Stimulated activated naive CD8-positive, alpha-beta T cell treated with anti-CD3 and anti-CD28 coated beads, Interleukin-15, Interleukin-2, amounts not matched to agents 100 U/mL and 50 U/mL, for 24 hours (primary cell): ENCODE results near the gene MRO.
"Not testable (repeated sequence)": the region's sequence is repeated elsewhere in the genome, so short reads cannot be mapped to it uniquely, and the experiment has no call there.

ENCODE experiments used
- ATAC-seq: fragments of 150-1000 bp; cut with Tn5 transposase; one replicate; pipeline ENCODE4 v1.10.0; 2021
- DNase-seq: peaks from one replicate; pipeline ENCODE4 v3.0.0; 2021

Gene MRO

DNA sequence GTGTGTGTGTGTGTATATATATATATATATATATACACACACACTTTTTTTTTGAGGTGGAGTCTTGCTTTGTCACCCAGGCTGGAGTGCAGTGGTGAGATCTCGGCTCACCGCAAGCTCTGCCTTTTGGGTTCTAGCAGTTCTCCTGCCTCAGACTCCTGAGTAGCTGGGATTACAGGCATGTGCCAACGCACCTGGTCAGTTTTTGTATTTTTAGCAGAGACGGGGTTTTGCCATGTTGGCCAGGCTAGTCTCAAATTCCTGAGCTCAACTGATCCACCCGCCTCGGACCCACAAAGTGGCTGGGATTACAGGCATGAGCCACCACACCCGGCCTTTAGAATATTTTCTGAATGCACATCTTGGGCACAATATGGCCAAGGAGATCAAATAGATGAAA, 13.7 kb upstream of the MRO start:
- ATAC-seq, DNase-seq: not testable (repeated sequence)

- DNase-seq (no peak), ATAC-seq (no peak)
Measured at GRCh38 chr18:50832754-50833153, 12.9 kb upstream of the MRO start.

DNA sequence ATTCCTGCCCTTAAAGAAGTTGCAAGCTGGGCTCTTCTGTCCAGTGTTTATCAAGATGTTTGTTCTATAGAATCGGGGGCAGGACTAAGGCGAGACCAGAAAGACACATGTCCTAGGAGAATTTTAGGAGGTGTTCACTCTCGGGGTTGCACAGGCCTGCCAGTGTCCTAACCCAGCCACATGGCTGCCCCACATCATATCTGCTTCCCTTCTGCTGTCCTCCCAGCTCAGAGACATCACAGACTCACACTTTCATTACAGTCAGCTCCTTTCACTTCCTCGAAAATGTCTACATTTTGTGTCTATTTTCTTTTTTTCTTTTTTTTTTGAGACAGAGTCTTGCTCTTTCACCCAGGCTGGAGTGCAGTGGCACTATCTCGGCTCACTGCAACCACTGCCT, 10.7 kb upstream of the MRO start:
- DNase-seq (no peak), ATAC-seq (no peak)

GRCh38 chr18:50829644-50830043, 9.8 kb upstream of the MRO start:
- DNase-seq = no peak
- ATAC-seq = no peak

DNA sequence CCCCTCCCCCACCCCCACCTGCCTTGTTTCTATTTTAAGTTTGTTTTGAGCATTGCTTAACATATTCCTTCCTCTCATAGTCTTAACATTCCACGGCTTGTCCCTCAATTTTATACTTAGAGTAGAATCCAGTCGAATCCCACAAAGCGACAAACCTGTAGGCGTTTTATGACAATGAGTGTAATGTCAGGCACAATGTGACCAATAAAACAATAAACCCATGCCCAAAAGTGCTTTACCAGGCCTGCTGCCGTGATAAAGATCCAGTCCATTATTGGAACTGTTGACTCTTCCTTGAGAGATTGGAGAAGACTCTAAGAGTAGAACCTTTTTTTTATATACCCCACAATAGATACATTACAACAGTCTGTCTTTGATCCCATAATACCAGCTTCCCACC, 6.2 kb upstream of the MRO start:
- DNase-seq (no peak), ATAC-seq (no peak)

GRCh38 chr18:50825621-50826020, 5.8 kb upstream of the MRO start:
- ATAC-seq = no peak
- DNase-seq = no peak

- DNase-seq = no peak
- ATAC-seq = no peak
Measured at GRCh38 chr18:50822756-50823155, 2.9 kb upstream of the MRO start.

GRCh38 chr18:50820901-50821520, 1.2 kb upstream of the MRO start:
- DNase-seq (no peak), ATAC-seq (no peak)

GRCh38 chr18:50819027-50819727, 639 bp downstream of the MRO start:
- ATAC-seq = no peak
- no peak for DNase-seq

- DNase-seq = no peak
- no peak for ATAC-seq
Measured at GRCh38 chr18:50816419-50817166, 3.2 kb downstream of the MRO start.

DNA sequence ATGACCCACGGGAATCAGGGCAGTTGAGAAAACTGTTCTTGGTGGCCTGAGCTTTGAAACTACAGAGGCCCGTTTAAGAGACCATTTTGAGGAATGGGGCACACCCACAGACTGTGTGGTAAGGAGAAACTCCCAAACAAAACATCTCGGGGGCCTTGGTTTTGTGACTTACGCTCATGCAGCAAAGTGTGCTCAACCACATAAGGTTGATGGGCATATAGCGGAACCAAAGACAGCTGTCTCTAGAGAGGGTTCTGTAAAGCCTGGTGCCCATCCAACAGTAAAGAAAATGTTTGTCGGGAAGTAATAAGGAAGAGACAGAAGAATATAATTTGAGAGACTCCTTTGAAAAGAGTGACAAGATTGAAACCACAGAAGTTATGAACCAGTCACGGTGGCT, 5.4 kb downstream of the MRO start:
- no peak for ATAC-seq
- no peak for DNase-seq

GRCh38 chr18:50813353-50813752, 6.5 kb downstream of the MRO start:
- DNase-seq = no peak
- ATAC-seq = no peak

DNA sequence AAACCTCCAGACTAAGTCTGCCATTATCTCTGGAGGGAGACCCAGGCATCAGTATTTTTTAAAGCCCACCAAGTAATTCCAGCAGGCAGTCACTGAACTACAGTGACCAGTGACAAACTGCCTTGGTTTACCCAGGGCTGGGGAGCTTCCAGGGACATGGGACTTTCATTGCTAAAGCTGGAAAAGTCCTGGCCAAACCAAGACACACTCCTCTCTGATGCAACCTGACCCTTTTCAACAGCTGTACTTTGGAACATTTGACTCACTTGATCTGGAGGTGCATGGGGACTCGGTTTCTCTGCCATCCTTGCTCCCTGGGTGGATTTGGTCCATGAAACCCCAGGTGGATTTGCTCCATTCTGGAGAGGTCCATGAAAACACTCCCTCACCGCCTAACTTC, 7.0 kb downstream of the MRO start:
- ATAC-seq = no peak
- DNase-seq = no peak

GRCh38 chr18:50807176-50807575, 12.6 kb downstream of the MRO start:
- DNase-seq (no peak), ATAC-seq (no peak)

DNA sequence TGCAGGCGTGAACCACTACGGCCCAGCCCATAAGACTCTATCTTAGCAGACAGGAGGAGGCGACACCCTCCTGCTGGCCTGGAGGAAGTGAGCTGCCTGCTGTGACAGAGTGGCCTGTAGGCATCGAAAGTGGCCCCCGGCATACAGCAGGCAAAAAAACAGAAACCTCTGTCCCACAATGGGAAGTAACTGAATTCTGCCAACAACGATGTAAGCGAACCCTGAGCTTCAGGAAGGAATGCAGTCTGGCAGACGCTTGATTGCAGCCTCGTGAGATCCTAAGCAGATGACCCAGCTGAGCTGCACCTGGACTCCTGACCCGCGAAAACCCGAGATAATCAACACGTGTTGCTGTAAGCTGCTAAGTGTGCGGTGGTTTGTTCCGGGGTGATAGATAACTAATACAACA, 13.6 kb downstream of the MRO start:
- DNase-seq (no peak), ATAC-seq (no peak)

GRCh38 chr18:50805732-50806131, 14.1 kb downstream of the MRO start:
- ATAC-seq (peak; percentile 74), DNase-seq (no peak)

DNA sequence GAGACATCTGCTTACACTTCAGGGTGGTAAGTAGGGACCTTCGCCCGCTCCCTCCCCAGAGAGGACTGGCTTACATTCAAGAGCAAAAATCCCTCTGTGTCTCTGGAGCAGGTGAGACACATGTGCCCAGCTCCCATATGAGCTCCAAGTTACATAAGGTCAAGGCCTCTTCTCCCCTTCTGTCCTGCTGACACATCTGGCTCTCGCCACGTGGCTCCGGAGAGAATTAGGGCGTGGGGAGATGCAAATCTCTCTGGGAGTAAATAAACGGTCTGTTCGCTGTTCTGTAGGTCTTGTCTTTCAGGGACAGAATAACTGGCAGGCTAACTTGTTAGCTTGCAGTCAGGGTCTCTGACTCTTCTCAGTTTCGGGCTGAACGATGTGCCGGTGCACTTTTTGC, 16.2 kb downstream of the MRO start:
- ATAC-seq (no peak), DNase-seq (no peak)

DNA sequence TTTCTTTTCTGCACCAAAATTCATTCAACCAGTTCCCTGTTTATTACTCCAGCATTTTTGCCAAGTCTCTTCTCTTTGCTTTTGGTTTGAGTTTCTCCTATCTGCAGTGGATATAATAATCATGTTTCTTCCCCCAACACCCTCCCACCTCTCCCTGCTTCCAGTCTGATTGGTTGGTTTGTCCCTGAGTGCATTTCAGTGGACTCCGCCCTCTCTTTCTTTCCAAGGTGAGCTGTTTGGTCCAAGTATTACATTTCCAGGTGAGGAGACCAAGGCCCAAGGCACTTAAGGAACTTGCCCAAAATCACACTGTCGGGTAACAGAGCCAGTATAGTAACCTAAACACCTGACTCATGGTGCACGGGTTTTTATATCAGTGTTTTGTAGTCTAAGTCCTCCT, 17.7 kb downstream of the MRO start:
- DNase-seq (no peak), ATAC-seq (no peak)

DNA sequence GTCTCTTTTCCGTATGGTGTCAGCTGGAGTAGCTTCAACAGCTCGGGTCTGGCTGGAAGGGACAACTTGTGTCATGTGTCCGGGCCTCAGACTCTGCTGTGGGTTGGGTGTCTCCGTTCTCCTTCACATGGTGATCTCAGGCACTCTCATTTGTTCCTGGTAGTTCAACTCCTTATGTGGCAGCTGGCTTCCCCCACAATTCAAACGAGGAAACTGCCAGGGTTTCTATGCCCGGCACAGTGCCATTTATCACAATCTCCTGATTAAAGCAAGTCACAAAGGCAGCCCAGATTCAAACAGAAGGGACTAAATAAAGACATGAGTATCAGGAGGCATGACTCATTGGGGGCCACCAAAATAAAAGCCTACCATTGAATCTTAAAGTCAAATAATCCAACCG, 22.7 kb downstream of the MRO start:
- DNase-seq (no peak), ATAC-seq (no peak)

DNA sequence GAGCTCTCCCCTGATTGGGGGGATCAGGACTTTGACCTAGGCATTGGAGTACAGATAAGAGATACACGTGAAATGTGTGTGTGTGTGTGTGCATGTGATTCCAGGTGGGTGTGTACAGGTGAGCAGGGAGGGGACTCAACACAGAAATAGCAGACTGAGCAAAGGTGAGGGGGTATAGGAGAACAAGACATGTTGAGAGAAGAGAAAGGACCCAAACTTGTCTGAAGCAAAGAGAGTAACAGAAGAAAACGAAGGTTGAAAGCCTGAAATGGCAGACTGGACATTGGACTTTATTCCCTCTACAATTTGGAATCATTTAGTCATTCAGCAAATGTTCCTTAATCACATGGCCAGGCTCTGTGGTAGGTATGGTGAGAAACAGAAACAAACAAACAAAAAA, 23.3 kb downstream of the MRO start:
- ATAC-seq (no peak), DNase-seq (no peak)

DNA sequence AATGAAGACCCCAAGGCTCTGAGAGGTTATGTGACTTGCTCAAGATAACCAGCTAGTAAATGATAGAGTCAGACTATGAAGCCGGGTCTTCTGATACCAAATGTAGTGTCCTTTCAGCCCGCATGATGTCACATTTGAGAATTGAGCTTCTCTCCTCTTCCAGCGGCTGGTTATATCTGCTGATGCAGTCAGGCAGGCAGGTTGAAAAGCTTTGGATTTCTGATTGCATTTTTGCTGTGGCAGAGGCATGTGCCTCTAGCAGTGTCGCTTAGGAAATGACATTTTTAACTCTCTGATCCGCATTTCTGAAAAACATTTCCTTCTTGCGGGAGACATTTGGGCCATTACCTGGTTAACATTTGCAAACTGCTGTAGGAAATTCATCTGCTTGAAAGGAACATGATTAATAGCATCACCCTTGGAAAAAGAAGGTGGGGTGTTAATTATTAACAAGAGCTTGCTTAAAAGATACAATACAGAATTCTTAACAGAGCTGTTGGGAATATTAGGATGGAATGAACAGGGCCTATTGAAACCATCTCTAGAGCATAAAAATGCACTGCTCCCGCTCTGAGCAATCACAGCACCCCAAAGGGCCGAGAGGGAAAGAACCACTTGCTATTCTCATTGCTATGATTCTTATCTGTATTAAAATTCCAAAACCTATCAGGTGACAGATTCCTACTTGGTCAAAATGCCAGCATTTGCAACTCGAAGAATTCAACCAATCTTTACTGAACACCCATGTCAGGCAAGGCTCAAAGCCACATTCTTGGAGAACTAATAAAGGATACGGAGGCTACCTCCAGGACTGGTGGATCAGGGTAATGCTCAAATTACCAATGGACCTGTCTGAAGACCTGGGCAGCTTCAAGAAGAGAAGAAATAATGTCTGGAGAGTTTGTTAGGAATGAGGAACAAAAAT, 25.9 kb downstream of the MRO start:
- DNase-seq (no peak), ATAC-seq (no peak)

- no peak for ATAC-seq
- no peak for DNase-seq
Measured at GRCh38 chr18:50792885-50793284, 26.9 kb downstream of the MRO start.
